Fibroblast of lung (primary cell): Measurements from ENCODE around the gene METRNL. TPM values are rescaled to one million over a fixed set of nuclear protein-coding genes. Genes with fewer than 3 reads are reported as not detected.

Experiments
- DNase-seq, 2 donors: peaks; one replicate each; pipeline versions ENCODE4 v3.0.0 to v3.0.0-alpha.2; 2010; ENCODE audit warnings: low read depth in 2 of 2
- H2AFZ ChIP-seq: 2 replicates; pipeline ENCODE4 v1.5.1; 2012; ENCODE audit warnings: low read length, control low read depth, inconsistent platforms
- H3K27ac ChIP-seq: 2 replicates; pipeline ENCODE4 v1.5.1; 2011; ENCODE audit warnings: low read length, control low read depth; ENCODE audit not compliant: insufficient read depth
- H3K27me3 ChIP-seq: 2 replicates; pipeline ENCODE4 v1.5.1; 2011; ENCODE audit warnings: mild to moderate bottlenecking, low read length; ENCODE audit not compliant: control insufficient read depth, insufficient read depth
- H3K36me3 ChIP-seq: 2 replicates; pipeline ENCODE4 v1.5.1; 2011; ENCODE audit warnings: low read length; ENCODE audit not compliant: control insufficient read depth, insufficient read depth
- H3K4me1 ChIP-seq: 2 replicates; pipeline ENCODE4 v1.5.1; 2011; ENCODE audit warnings: low read length; ENCODE audit not compliant: control insufficient read depth, insufficient read depth; ENCODE audit errors: extremely low read depth
- H3K4me2 ChIP-seq: 2 replicates; pipeline ENCODE4 v1.5.1; 2011; ENCODE audit warnings: low read length, control low read depth; ENCODE audit not compliant: insufficient read depth; ENCODE audit errors: extremely low read depth
- H3K4me3 ChIP-seq, 4 experiments: fragments of 200-600 bp in 1 of 4; sonication (generic) in 1 of 4; replicated peaks in 1 of 4; 2 replicates each; pipeline ENCODE4 v1.5.1; 2011 to 2016; ENCODE audit warnings: low read length in 4 of 4, low read depth in 3 of 4, mild to moderate bottlenecking in 3 of 4, control low read depth in 2 of 4, inconsistent platforms in 1 of 4, mixed read lengths in 1 of 4; ENCODE audit not compliant: insufficient read depth in 1 of 4; ENCODE audit errors: control extremely low read depth in 1 of 4
- H3K79me2 ChIP-seq: 2 replicates; pipeline ENCODE4 v1.5.1; 2012; ENCODE audit warnings: mild to moderate bottlenecking, low read length, inconsistent platforms; ENCODE audit not compliant: control insufficient read depth, insufficient read depth
- H3K9ac ChIP-seq: 2 replicates; pipeline ENCODE4 v1.5.1; 2011; ENCODE audit warnings: mild to moderate bottlenecking, low read length, control low read depth; ENCODE audit not compliant: insufficient read depth
- H3K9me3 ChIP-seq: 2 replicates; pipeline ENCODE4 v1.5.1; 2012; ENCODE audit warnings: low read depth, low read length; ENCODE audit not compliant: control insufficient read depth, insufficient read depth
- H4K20me1 ChIP-seq: 2 replicates; pipeline ENCODE4 v1.5.1; 2011; ENCODE audit warnings: low read length; ENCODE audit not compliant: control insufficient read depth, insufficient read depth; ENCODE audit errors: extremely low read depth
- CTCF ChIP-seq, 2 donors: IDR thresholded peaks in 1 of 2; conservative IDR thresholded peaks in 1 of 2; 1 replicate in 1 of 2; 2 replicates in 1 of 2; pipeline ENCODE4 v1.5.1; 2011 to 2012; ENCODE audit warnings: low read length in 2 of 2, control low read depth in 1 of 2, inconsistent platforms in 1 of 2, low read depth in 1 of 2, mild to moderate bottlenecking in 1 of 2
- EZH2 ChIP-seq: IDR thresholded peaks from 2 replicates; pipeline ENCODE4 v1.5.1; 2012; ENCODE audit warnings: low read length, control low read depth, mild to moderate bottlenecking; ENCODE audit errors: missing control alignments
- polyA plus RNA-seq, 2 donors: library from polyadenylated mRNA; depleted of rRNA in 1 of 2; stranded (reverse) in 1 of 2; unstranded in 1 of 2; fragments of >200 nt; gene quantifications; 2 replicates each; pipeline ENCODE4 v1.2.1, GENCODE V29; 2011 to 2012; ENCODE audit warnings: missing spikeins in 1 of 2
- total RNA-seq: library from RNA; depleted of rRNA; stranded (reverse); fragments of >200 nt; gene quantifications from 2 replicates; pipeline ENCODE4 v1.2.1, GENCODE V29; 2014

The METRNL gene
- total and polyA plus RNA-seq, 2 donors (not counting 1 experiment from before 2014, with no cell fraction given) = 27.0 to 120 TPM

- Histone ChIP-seq H3K4me3 (no peak overlapping the region), H3K4me1 (no peaks in the 10 kb centered on the region), H4K20me1 (no peaks in the 10 kb centered on the region), H3K27ac (no peak overlapping the region), H3K9ac (no peak overlapping the region), H3K79me2 (no peaks in the 10 kb centered on the region), H3K36me3 (no peaks in the 10 kb centered on the region), H3K9me3 (no peaks in the 10 kb centered on the region), H3K4me2 (no peak overlapping the region), H3K27me3 (no peaks in the 10 kb centered on the region), H2AFZ (no peak overlapping the region)
- DNase-seq = no peak
- TF ChIP-seq EZH2 = no peak
- TF ChIP-seq CTCF (conservative IDR thresholded peaks at IDR 0.05 in 1 of 2, IDR thresholded peaks at IDR 0.05 in 1 of 2; ENCODE audit: low read depth in 1 of 2, low read length in 2 of 2) = no peak
Measured at GRCh38 chr17:83062011-83062817, 17.2 kb upstream of the METRNL start.

- Histone ChIP-seq H3K27me3 (no peaks in the 10 kb centered on the region), H3K4me1 (no peaks in the 10 kb centered on the region), H4K20me1 (no peaks in the 10 kb centered on the region), H3K9me3 (no peaks in the 10 kb centered on the region), H3K9ac (no peak overlapping the region), H3K4me3 (no peak overlapping the region), H3K36me3 (no peaks in the 10 kb centered on the region), H3K27ac (no peak overlapping the region), H3K4me2 (no peak overlapping the region), H2AFZ (no peak overlapping the region), H3K79me2 (no peaks in the 10 kb centered on the region)
- TF ChIP-seq EZH2 (no peak), CTCF (conservative IDR thresholded peaks at IDR 0.05 in 1 of 2, IDR thresholded peaks at IDR 0.05 in 1 of 2; ENCODE audit: low read depth in 1 of 2, low read length in 2 of 2) (no peak)
- DNase-seq = no peak
Measured at GRCh38 chr17:83062818-83063671, 16.4 kb upstream of the METRNL start.

- Histone ChIP-seq H4K20me1 (no peaks in the 10 kb centered on the region), H3K4me1 (no peaks in the 10 kb centered on the region), H3K79me2 (no peaks in the 10 kb centered on the region), H3K9me3 (no peaks in the 10 kb centered on the region), H2AFZ (no peak overlapping the region), H3K4me2 (no peak overlapping the region), H3K27ac (no peak overlapping the region), H3K27me3 (no peaks in the 10 kb centered on the region), H3K4me3 (no peak overlapping the region), H3K9ac (no peak overlapping the region), H3K36me3 (no peaks in the 10 kb centered on the region)
- TF ChIP-seq CTCF (conservative IDR thresholded peaks at IDR 0.05 in 1 of 2, IDR thresholded peaks at IDR 0.05 in 1 of 2; ENCODE audit: low read depth in 1 of 2, low read length in 2 of 2) = no peak
- TF ChIP-seq EZH2 = no peak
- DNase-seq = no peak
Measured at GRCh38 chr17:83064021-83064731, 15.2 kb upstream of the METRNL start.
